ENCODE results near the gene SLC49A3. TPM values are rescaled to one million over a fixed set of nuclear protein-coding genes. Genes with fewer than 3 reads are reported as not detected.
A peak's percentile ranks its signal among the peaks of the same experiment; 100 is the strongest.
"Not testable (repeated sequence)": the region's sequence is repeated elsewhere in the genome, so short reads cannot be mapped to it uniquely, and the experiment has no call there.

Gene SLC49A3
- total and polyA plus RNA-seq, 7 donors: 1.6 to 3.7 (median 3.0) TPM

- H3K27me3 ChIP-seq (ENCODE audit: insufficient read depth in 3 of 3, low read length in 2 of 3): peaks cover 0 to 3% (median 0%) of the 10 kb centered on the region in 3 donors
- H3K9me3 ChIP-seq: no peaks in the 10 kb centered on the region
- DNase-seq: peak; percentile 57 to 76
- H3K36me3 ChIP-seq (ENCODE audit: insufficient read depth in 1 of 2, low read depth in 1 of 2): peaks cover 7 to 28% of the 10 kb centered on the region in 2 donors
- 8 to 10% (median 9%) methylated on average over 40 to 54 of the region's 55 CpGs for WGBS, 3 donors
- H3K4me1 ChIP-seq: peaks cover 44% of the 10 kb centered on the region
- peak overlapping the region; percentile 86 for H3K4me3 ChIP-seq
- peak overlapping the region; percentile 93 for H3K27ac ChIP-seq
- intact Hi-C loops (cut with DNase I): no loop called here
- TF ChIP-seq CTCF (IDR thresholded peaks at IDR 0.05): no peak
- peak; percentile 8 to 14 (median 12) for ATAC-seq
Observed at GRCh38 chr4:673349-674091, 15.4 kb downstream of the SLC49A3 start.

GRCh38 chr4:671769-672168 lies 17.2 kb downstream of the SLC49A3 start:
- Histone ChIP-seq H3K36me3 (ENCODE audit: insufficient read depth in 1 of 2, low read depth in 1 of 2) (peaks cover 7 to 28% of the 10 kb centered on the region in 2 donors), H3K27ac (no peak overlapping the region), H3K4me3 (no peak overlapping the region), H3K4me1 (peaks cover 28% of the 10 kb centered on the region), H3K9me3 (no peaks in the 10 kb centered on the region), H3K27me3 (ENCODE audit: insufficient read depth in 3 of 3, low read length in 2 of 3) (peaks cover 0 to 3% (median 0%) of the 10 kb centered on the region in 3 donors)
- WGBS, 3 donors: 87 to 88% (median 88%) methylated on average over 3 of the region's 3 CpGs
- ATAC-seq (no peak), DNase-seq (peak in 1 of 2 donors; percentile 28)
- intact Hi-C loops (cut with DNase I): no loop called here
- TF ChIP-seq CTCF (IDR thresholded peaks at IDR 0.05): no peak

GRCh38 chr4:669806-670559 lies 19.0 kb downstream of the SLC49A3 start:
- WGBS, 3 donors: 91 to 96% (median 94%) methylated on average over 11 of the region's 11 CpGs
- H3K27me3 ChIP-seq (ENCODE audit: insufficient read depth in 3 of 3, low read length in 2 of 3): peaks cover 0 to 14% (median 5%) of the 10 kb centered on the region in 3 donors
- ATAC-seq; H3K9me3 ChIP-seq; H3K27ac ChIP-seq; intact Hi-C loops (cut with DNase I); H3K4me3 ChIP-seq: not testable (repeated sequence)
- H3K36me3 ChIP-seq (ENCODE audit: insufficient read depth in 1 of 2, low read depth in 1 of 2): peaks cover 7 to 28% of the 10 kb centered on the region in 2 donors
- DNase-seq: peak in 1 of 2 donors; percentile 7
- H3K4me1 ChIP-seq: peaks cover 10% of the 10 kb centered on the region

- H3K4me1 ChIP-seq; intact Hi-C loops (cut with DNase I); H3K4me3 ChIP-seq; H3K9me3 ChIP-seq; H3K27ac ChIP-seq; ATAC-seq: not testable (repeated sequence)
- peak in 1 of 2 donors; percentile 1 for DNase-seq
- peaks cover 7 to 28% of the 10 kb centered on the region in 2 donors for H3K36me3 ChIP-seq (ENCODE audit: insufficient read depth in 1 of 2, low read depth in 1 of 2)
- H3K27me3 ChIP-seq (ENCODE audit: insufficient read depth in 3 of 3, low read length in 2 of 3): peaks cover 0 to 32% (median 7%) of the 10 kb centered on the region in 3 donors
- 81 to 88% (median 87%) methylated on average over 6 of the region's 6 CpGs for WGBS, 3 donors
Observed at GRCh38 chr4:668219-668618, 20.7 kb downstream of the SLC49A3 start.

GRCh38 chr4:667545-667925 lies 21.4 kb downstream of the SLC49A3 start:
- TF ChIP-seq CTCF (IDR thresholded peaks at IDR 0.05): no peak
- no peak overlapping the region for H3K27ac ChIP-seq
- H3K4me1 ChIP-seq: no peaks in the 10 kb centered on the region
- H3K36me3 ChIP-seq (ENCODE audit: insufficient read depth in 1 of 2, low read depth in 1 of 2): peaks cover 7 to 22% of the 10 kb centered on the region in 2 donors
- 37 to 44% (median 43%) methylated on average over 10 of the region's 10 CpGs for WGBS, 3 donors
- H3K4me3 ChIP-seq: no peak overlapping the region
- intact Hi-C loops (cut with DNase I): no loop called here
- H3K27me3 ChIP-seq (ENCODE audit: insufficient read depth in 3 of 3, low read length in 2 of 3): peaks cover 0 to 36% (median 10%) of the 10 kb centered on the region in 3 donors
- peak; percentile 3 to 17 for DNase-seq
- H3K9me3 ChIP-seq: no peaks in the 10 kb centered on the region
- no peak for ATAC-seq
